ENCODE measurements around the gene HPS6. TPM values are rescaled to one million over a fixed set of nuclear protein-coding genes. Genes with fewer than 3 reads are reported as not detected.
A peak's percentile ranks its signal among the peaks of the same experiment; 100 is the strongest.

Gene HPS6
- total and polyA plus RNA-seq, 9 of the 15 experiments (the other 6 are each of a cell fraction or from before 2014, with no cell fraction given) = 0.45 to 14.0 (median 4.5) TPM

DNA sequence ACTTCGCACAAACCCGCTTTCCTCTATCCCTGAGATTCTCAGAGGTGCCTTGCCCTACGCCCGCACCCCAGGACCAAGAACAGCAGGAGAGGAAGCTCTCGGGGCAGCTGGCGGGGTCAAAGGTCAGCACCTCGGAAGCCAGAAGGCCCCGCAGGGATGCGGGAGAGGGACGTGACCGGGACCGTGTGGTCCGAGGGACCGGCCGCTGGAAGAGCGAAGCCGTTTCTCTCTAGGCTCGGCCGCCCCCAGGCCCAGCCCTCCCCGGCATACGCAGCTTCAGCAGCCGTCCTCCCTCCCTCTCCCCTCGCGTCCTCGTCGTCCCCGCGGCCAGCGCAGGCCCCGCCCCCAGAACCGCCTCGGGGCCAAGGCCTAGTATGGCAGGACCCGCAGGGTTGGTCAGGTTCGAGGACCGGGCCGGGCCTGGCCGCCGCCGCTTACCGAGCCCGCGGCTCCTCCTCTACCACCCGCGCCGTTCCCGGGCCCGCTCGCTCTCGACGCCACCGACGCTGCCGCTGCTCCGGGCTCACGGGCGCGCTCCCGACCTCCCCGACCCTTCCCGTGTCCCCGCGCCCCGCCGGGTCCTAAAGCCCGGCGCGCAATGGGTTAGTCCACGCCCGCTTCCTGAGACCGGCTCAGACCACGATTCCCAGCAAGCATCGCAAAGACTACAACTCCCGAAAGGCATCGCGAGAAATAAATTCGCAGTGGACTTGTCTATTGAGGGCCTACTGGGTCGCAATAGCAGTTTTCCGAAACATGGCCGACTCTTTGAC lies 9.3 kb upstream of the HPS6 start, which contains the start of gene ARMH3 (continued):
- peak; percentile 46; the same call in 1 of the 2 replicates for TF ChIP-seq MAX (CRISPR knock-in tag; IDR thresholded peaks at IDR 0.05)
- no peak for TF ChIP-seq CCAR2 (IDR thresholded peaks at IDR 0.05; ENCODE audit: low read depth, low read length)
- TF ChIP-seq HEY1 (CRISPR knock-in tag; IDR thresholded peaks at IDR 0.05; ENCODE audit: borderline replicate concordance) = no peak
- peak; percentile 53 for TF ChIP-seq BHLHE40 (IDR thresholded peaks at IDR 0.05; ENCODE audit: low read length)
- no peak for TF ChIP-seq ZNF780A (CRISPR knock-in tag; IDR thresholded peaks at IDR 0.05)
- peak; percentile 92 for TF ChIP-seq ZNF143 (CRISPR knock-in tag; IDR thresholded peaks at IDR 0.05)
- no peak for TF ChIP-seq KDM1A (IDR thresholded peaks at IDR 0.05)
- TF ChIP-seq TCF3 (CRISPR knock-in tag; IDR thresholded peaks at IDR 0.05) = peak; percentile 17; the same call in 1 of the 2 replicates
- TF ChIP-seq POLR2B (IDR thresholded peaks at IDR 0.05; ENCODE audit: low read depth, partially characterized antibody) = peak; percentile 47
- TF ChIP-seq ZNF24 (IDR thresholded peaks at IDR 0.05) = peak; percentile 15; the same call in 1 of the 2 replicates
- no peak for TF ChIP-seq POU5F1 (IDR thresholded peaks at IDR 0.05; ENCODE audit: borderline replicate concordance, low read depth, low read length, partially characterized antibody)
- TF ChIP-seq ZNF197 (CRISPR knock-in tag; IDR thresholded peaks at IDR 0.05; ENCODE audit: low read depth) = peak; percentile 52; the same call in 1 of the 2 replicates
- TF ChIP-seq SIX5 (IDR thresholded peaks at IDR 0.05; ENCODE audit: borderline replicate concordance in 1 of 2, insufficient read depth in 1 of 2, low read depth in 1 of 2, low read length in 2 of 2) = peak; percentile 65 to 67; a peak in 3 of 4 replicates
- TF ChIP-seq NR1H2 (CRISPR knock-in tag; IDR thresholded peaks at IDR 0.05) = 0 out of 2 replicates have a peak, but pooled peaks have one; percentile 47
- TF ChIP-seq KAT2B (IDR thresholded peaks at IDR 0.05; ENCODE audit: low read depth, low read length) = no peak
- TF ChIP-seq RNF2 (IDR thresholded peaks at IDR 0.05) = peak; percentile 40; the same call in 1 of the 2 replicates
- TF ChIP-seq ZSCAN32 (CRISPR knock-in tag; IDR thresholded peaks at IDR 0.05) = no peak
- peak; percentile 40; the same call in 1 of the 2 replicates for TF ChIP-seq FOXP1 (CRISPR knock-in tag; IDR thresholded peaks at IDR 0.05)
- TF ChIP-seq TAF15 (IDR thresholded peaks at IDR 0.05; ENCODE audit: low read depth, low read length) = no peak
- TF ChIP-seq STAT5B (CRISPR knock-in tag; IDR thresholded peaks at IDR 0.05) = no peak
- TF ChIP-seq MXI1 (IDR thresholded peaks at IDR 0.05; ENCODE audit: low read depth, low read length) = peak; percentile 35; the same call in 1 of the 2 replicates
- 0 out of 2 replicates have a peak, but pooled peaks have one; percentile 63 for TF ChIP-seq POLR2H (tag; IDR thresholded peaks at IDR 0.05; ENCODE audit: low read depth)
- TF ChIP-seq ZBTB7A (IDR thresholded peaks at IDR 0.05; ENCODE audit: borderline replicate concordance, control insufficient read depth, low read depth, low read length) = 0 out of 2 replicates have a peak, but pooled peaks have one; percentile 36
- TF ChIP-seq, protein P1, sequence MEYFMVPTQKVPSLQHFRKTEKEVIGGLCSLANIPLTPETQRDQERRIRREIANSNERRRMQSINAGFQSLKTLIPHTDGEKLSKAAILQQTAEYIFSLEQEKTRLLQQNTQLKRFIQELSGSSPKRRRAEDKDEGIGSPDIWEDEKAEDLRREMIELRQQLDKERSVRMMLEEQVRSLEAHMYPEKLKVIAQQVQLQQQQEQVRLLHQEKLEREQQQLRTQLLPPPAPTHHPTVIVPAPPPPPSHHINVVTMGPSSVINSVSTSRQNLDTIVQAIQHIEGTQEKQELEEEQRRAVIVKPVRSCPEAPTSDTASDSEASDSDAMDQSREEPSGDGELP (CRISPR knock-in tag; IDR thresholded peaks at IDR 0.05; ENCODE audit: borderline replicate concordance) = peak; percentile 95
- peak; percentile 56; the same call in 1 of the 2 replicates for TF ChIP-seq KAT7 (CRISPR knock-in tag; IDR thresholded peaks at IDR 0.05; ENCODE audit: borderline replicate concordance)
- peak; percentile 82 for TF ChIP-seq PHF8 (IDR thresholded peaks at IDR 0.05; ENCODE audit: borderline replicate concordance, low read length)
- TF ChIP-seq SUPT5H (IDR thresholded peaks at IDR 0.05) = peak; percentile 69
- TF ChIP-seq NR4A1 (CRISPR knock-in tag; IDR thresholded peaks at IDR 0.05) = no peak
- peak; percentile 20; the same call in 1 of the 2 replicates for TF ChIP-seq NR4A1 (tag; IDR thresholded peaks at IDR 0.05)
- no peak for TF ChIP-seq STAG1 (CRISPR knock-in tag; IDR thresholded peaks at IDR 0.05; ENCODE audit: borderline replicate concordance)

Data from K562 (cell line).